Suprapubic skin (tissue), 4 donors: ENCODE measurements around the gene WFDC12. TPM values are rescaled to one million over a fixed set of nuclear protein-coding genes. Genes with fewer than 3 reads are reported as not detected.

Source experiments
- DNase-seq, 2 donors: peaks; one replicate each; pipeline ENCODE4 v3.0.0-alpha.2; 2019; ENCODE audit warnings: low spot score in 2 of 2
- H3K27ac ChIP-seq: fragments of 200-600 bp; sonication (generic); one replicate; pipeline ENCODE4 v1.5.1; 2019
- H3K27me3 ChIP-seq: fragments of 200-600 bp; sonication (generic); one replicate; pipeline ENCODE4 v1.5.1; 2019
- H3K36me3 ChIP-seq: fragments of 200-600 bp; sonication (generic); one replicate; pipeline ENCODE4 v1.5.1; 2019
- H3K4me1 ChIP-seq: fragments of 200-600 bp; sonication (generic); one replicate; pipeline ENCODE4 v1.5.1; 2019
- H3K4me3 ChIP-seq: fragments of 200-600 bp; sonication (generic); one replicate; pipeline ENCODE4 v1.5.1; 2019; ENCODE audit warnings: mild to moderate bottlenecking
- H3K9me3 ChIP-seq: fragments of 200-600 bp; sonication (generic); one replicate; pipeline ENCODE4 v1.5.1; 2019
- EP300 ChIP-seq: sonication (generic); formaldehyde crosslinking; IDR thresholded peaks from one replicate; pipeline ENCODE4 v1.6.1; 2017; ENCODE audit warnings: antibody characterized with exemption
- POLR2A ChIP-seq, 2 donors: fragments of 450-650 bp; IDR thresholded peaks; one replicate each; pipeline ENCODE4 v1.6.1; 2017; ENCODE audit warnings: antibody characterized with exemption in 2 of 2, mild to moderate bottlenecking in 2 of 2, moderate library complexity in 2 of 2
- POLR2AphosphoS5 ChIP-seq, 3 donors: sonication (generic); formaldehyde crosslinking; IDR thresholded peaks; one replicate each; pipeline ENCODE4 v1.6.1; 2017; ENCODE audit warnings: antibody characterized with exemption in 3 of 3
- WGBS: methylation state at CpG from one replicate; pipeline ENCODE4 v1.1.5; 2018; 5-methylcytosine and 5-hydroxymethylcytosine counted together
- total RNA-seq, 4 donors: library from RNA; depleted of rRNA; stranded (reverse); fragments of >200 nt; gene quantifications; one replicate each; pipeline ENCODE4 v1.1.0, GENCODE V29; 2016
- TF ChIP-seq, protein P1 (sequence below), 2 donors: fragments of 200-600 bp in 1 of 2; fragments of 450-650 bp in 1 of 2; sonication (generic) in 1 of 2; IDR thresholded peaks; one replicate each; pipeline ENCODE4 v1.5.1; 2016 to 2019; ENCODE audit warnings: antibody characterized with exemption in 2 of 2, mild to moderate bottlenecking in 1 of 2, moderate library complexity in 1 of 2

Gene WFDC12
- total RNA-seq, 4 donors from 2014 or later, result 0.98 to 7.6 (median 2.3) TPM; not detected in 1

- Histone ChIP-seq H3K9me3 (no peaks in the 10 kb centered on the region), H3K4me1 (peaks cover 12% of the 10 kb centered on the region), H3K27me3 (no peaks in the 10 kb centered on the region), H3K4me3 (no peak overlapping the region), H3K36me3 (no peaks in the 10 kb centered on the region), H3K27ac (no peak overlapping the region)
- TF ChIP-seq POLR2AphosphoS5 (IDR thresholded peaks at IDR 0.05) (no peak), EP300 (no peak), POLR2A (IDR thresholded peaks at IDR 0.05) (no peak)
- TF ChIP-seq, protein P1, sequence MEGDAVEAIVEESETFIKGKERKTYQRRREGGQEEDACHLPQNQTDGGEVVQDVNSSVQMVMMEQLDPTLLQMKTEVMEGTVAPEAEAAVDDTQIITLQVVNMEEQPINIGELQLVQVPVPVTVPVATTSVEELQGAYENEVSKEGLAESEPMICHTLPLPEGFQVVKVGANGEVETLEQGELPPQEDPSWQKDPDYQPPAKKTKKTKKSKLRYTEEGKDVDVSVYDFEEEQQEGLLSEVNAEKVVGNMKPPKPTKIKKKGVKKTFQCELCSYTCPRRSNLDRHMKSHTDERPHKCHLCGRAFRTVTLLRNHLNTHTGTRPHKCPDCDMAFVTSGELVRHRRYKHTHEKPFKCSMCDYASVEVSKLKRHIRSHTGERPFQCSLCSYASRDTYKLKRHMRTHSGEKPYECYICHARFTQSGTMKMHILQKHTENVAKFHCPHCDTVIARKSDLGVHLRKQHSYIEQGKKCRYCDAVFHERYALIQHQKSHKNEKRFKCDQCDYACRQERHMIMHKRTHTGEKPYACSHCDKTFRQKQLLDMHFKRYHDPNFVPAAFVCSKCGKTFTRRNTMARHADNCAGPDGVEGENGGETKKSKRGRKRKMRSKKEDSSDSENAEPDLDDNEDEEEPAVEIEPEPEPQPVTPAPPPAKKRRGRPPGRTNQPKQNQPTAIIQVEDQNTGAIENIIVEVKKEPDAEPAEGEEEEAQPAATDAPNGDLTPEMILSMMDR (IDR thresholded peaks at IDR 0.05), result no peak
- DNase-seq, result no peak
- WGBS, result 76% methylated on average over 11 of the region's 11 CpGs
These were observed 13.0 kb downstream of the WFDC12 start for GRCh38 chr20:45111285-45111684.

- WGBS, result 79% methylated on average over 10 of the region's 11 CpGs
- Histone ChIP-seq H3K27me3 (no peaks in the 10 kb centered on the region), H3K36me3 (no peaks in the 10 kb centered on the region), H3K4me3 (no peak overlapping the region), H3K27ac (no peak overlapping the region), H3K4me1 (peaks cover 3% of the 10 kb centered on the region), H3K9me3 (no peaks in the 10 kb centered on the region)
- DNase-seq, result no peak
- no peak for TF ChIP-seq EP300
- TF ChIP-seq, protein P1 (IDR thresholded peaks at IDR 0.05), result no peak
- no peak for TF ChIP-seq POLR2AphosphoS5 (IDR thresholded peaks at IDR 0.05)
- TF ChIP-seq POLR2A (IDR thresholded peaks at IDR 0.05), result no peak
These were observed 14.0 kb downstream of the WFDC12 start for GRCh38 chr20:45110301-45110700.

- Histone ChIP-seq H3K9me3 (no peaks in the 10 kb centered on the region), H3K36me3 (no peaks in the 10 kb centered on the region), H3K27me3 (no peaks in the 10 kb centered on the region), H3K4me3 (no peak overlapping the region), H3K27ac (no peak overlapping the region), H3K4me1 (no peaks in the 10 kb centered on the region)
- TF ChIP-seq, protein P1 (IDR thresholded peaks at IDR 0.05), result no peak
- no peak for TF ChIP-seq EP300
- 87% methylated on average over 8 of the region's 8 CpGs for WGBS
- DNase-seq, result no peak
These were observed 14.6 kb downstream of the WFDC12 start for GRCh38 chr20:45109634-45110033.

GRCh38 chr20:45105317-45105716, 18.9 kb downstream of the WFDC12 start:
- Histone ChIP-seq H3K27me3 (no peaks in the 10 kb centered on the region), H3K4me3 (no peak overlapping the region), H3K27ac (no peak overlapping the region), H3K36me3 (no peaks in the 10 kb centered on the region), H3K9me3 (no peaks in the 10 kb centered on the region), H3K4me1 (peaks cover 8% of the 10 kb centered on the region)
- WGBS, result 90% methylated on average over 2 of the region's 2 CpGs
- DNase-seq, result no peak
- no peak for TF ChIP-seq EP300
- TF ChIP-seq, protein P1 (IDR thresholded peaks at IDR 0.05), result no peak
- TF ChIP-seq POLR2AphosphoS5 (IDR thresholded peaks at IDR 0.05), result no peak

DNA sequence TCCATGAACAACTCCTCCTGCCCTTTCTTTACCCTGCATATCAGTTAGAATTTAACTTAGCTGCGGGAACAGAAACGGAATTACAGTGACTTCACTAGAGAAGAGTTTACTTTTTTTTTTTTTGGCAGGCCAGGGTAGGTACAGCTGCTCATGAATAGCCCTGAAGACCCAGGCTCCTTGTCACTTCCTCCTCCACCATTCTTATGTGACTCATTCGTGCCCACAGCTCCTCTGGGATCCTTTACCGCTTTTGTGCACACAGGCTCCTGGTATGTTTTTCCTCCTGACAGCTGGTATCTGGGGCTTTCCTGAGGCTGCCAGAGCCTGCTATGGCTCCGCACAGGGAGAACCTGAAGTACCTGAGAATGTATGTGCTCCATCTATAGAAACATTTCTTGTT, 19.5 kb downstream of the WFDC12 start:
- H3K9me3 ChIP-seq, result no peaks in the 10 kb centered on the region
- H3K4me3 ChIP-seq, result no peak overlapping the region
- peaks cover 8% of the 10 kb centered on the region for H3K4me1 ChIP-seq
- H3K27ac ChIP-seq, result no peak overlapping the region
- H3K27me3 ChIP-seq, result peaks cover 3% of the 10 kb centered on the region
- no peak for DNase-seq
- H3K36me3 ChIP-seq, result no peaks in the 10 kb centered on the region
- TF ChIP-seq, protein P1 (IDR thresholded peaks at IDR 0.05), result no peak
- TF ChIP-seq POLR2A (IDR thresholded peaks at IDR 0.05) (no peak), POLR2AphosphoS5 (IDR thresholded peaks at IDR 0.05) (no peak), EP300 (no peak)
- 59% methylated on average over 5 of the region's 5 CpGs for WGBS
